Measurements from ENCODE around the gene RBM17. TPM values are rescaled to one million over a fixed set of nuclear protein-coding genes. Genes with fewer than 3 reads are reported as not detected.

Gene RBM17
- total and polyA plus RNA-seq, 4 donors, result 16.5 to 44.8 (median 34.1) TPM

- peak overlapping the region; percentile 67 to 79 for H3K27ac ChIP-seq (ENCODE audit: low read depth in 1 of 2, low read length in 2 of 2)
- peaks cover 1 to 35% (median 27%) of the 10 kb centered on the region in 4 donors for H3K4me1 ChIP-seq (ENCODE audit: control insufficient read depth in 4 of 4, insufficient read depth in 4 of 4, low read length in 3 of 4)
- H3K4me3 ChIP-seq (ENCODE audit: low read depth in 1 of 3, low read length in 3 of 3), result peak overlapping the region; percentile 89 to 96 (median 96)
- TF ChIP-seq SP1 (IDR thresholded peaks at IDR 0.05) (no peak), MAX (IDR thresholded peaks at IDR 0.05) (no peak), ZBTB33 (IDR thresholded peaks at IDR 0.05) (no peak), FOXA2 (IDR thresholded peaks at IDR 0.05) (no peak), RXRA (IDR thresholded peaks at IDR 0.05) (no peak), GABPA (IDR thresholded peaks at IDR 0.05 in 1 of 2, conservative IDR thresholded peaks at IDR 0.05 in 1 of 2) (no peak), HNF4G (IDR thresholded peaks at IDR 0.05) (no peak), NR2F2 (IDR thresholded peaks at IDR 0.05) (no peak), RAD21 (IDR thresholded peaks at IDR 0.05) (no peak), EGR1 (IDR thresholded peaks at IDR 0.05; ENCODE audit: low read depth in 2 of 2) (no peak), JUND (IDR thresholded peaks at IDR 0.05) (no peak)
- DNase-seq (ENCODE audit: low spot score), result peak; percentile 47
- no peaks in the 10 kb centered on the region for H3K9me3 ChIP-seq (ENCODE audit: control insufficient read depth in 4 of 4, low read length in 3 of 4)
- H3K36me3 ChIP-seq (ENCODE audit: control insufficient read depth in 4 of 4, insufficient read depth in 3 of 4, low read depth in 1 of 4, low read length in 3 of 4), result no peaks in the 10 kb centered on the region
- H3K27me3 ChIP-seq (ENCODE audit: control insufficient read depth in 4 of 4, insufficient read depth in 4 of 4, low read length in 3 of 4), result no peaks in the 10 kb centered on the region
- under 1% methylated on average over 53 of the region's 53 CpGs for WGBS
- peak overlapping the region; percentile 86 to 99 for H3K9ac ChIP-seq (ENCODE audit: low read depth in 1 of 2, low read length in 2 of 2)
These were observed 743 bp downstream of the RBM17 start for GRCh38 chr10:6089334-6090219.

- no peak overlapping the region for H3K9ac ChIP-seq (ENCODE audit: low read depth in 1 of 2, low read length in 2 of 2)
- peaks cover 3 to 37% (median 29%) of the 10 kb centered on the region in 4 donors for H3K4me1 ChIP-seq (ENCODE audit: control insufficient read depth in 4 of 4, insufficient read depth in 4 of 4, low read length in 3 of 4)
- WGBS, result 67% methylated on average over 1 of the region's 1 CpG
- TF ChIP-seq FOXA1 (IDR thresholded peaks at IDR 0.05) (no peak), YY1 (IDR thresholded peaks at IDR 0.05) (no peak)
- no peak for DNase-seq (ENCODE audit: low spot score)
- H3K4me3 ChIP-seq (ENCODE audit: low read depth in 1 of 3, low read length in 3 of 3), result no peak overlapping the region
- H3K9me3 ChIP-seq (ENCODE audit: control insufficient read depth in 4 of 4, low read length in 3 of 4), result no peaks in the 10 kb centered on the region
- H3K36me3 ChIP-seq (ENCODE audit: control insufficient read depth in 4 of 4, insufficient read depth in 3 of 4, low read depth in 1 of 4, low read length in 3 of 4), result no peaks in the 10 kb centered on the region
- no peak overlapping the region for H3K27ac ChIP-seq (ENCODE audit: low read depth in 1 of 2, low read length in 2 of 2)
- no peaks in the 10 kb centered on the region for H3K27me3 ChIP-seq (ENCODE audit: control insufficient read depth in 4 of 4, insufficient read depth in 4 of 4, low read length in 3 of 4)
These were observed 2.8 kb downstream of the RBM17 start for GRCh38 chr10:6091630-6092029.

- 85% methylated on average over 2 of the region's 2 CpGs for WGBS
- H3K27me3 ChIP-seq (ENCODE audit: control insufficient read depth in 4 of 4, insufficient read depth in 4 of 4, low read length in 3 of 4), result no peaks in the 10 kb centered on the region
- H3K4me3 ChIP-seq (ENCODE audit: low read depth in 1 of 3, low read length in 3 of 3), result no peak overlapping the region
- no peak for TF ChIP-seq TAF1 (conservative IDR thresholded peaks at IDR 0.05)
- TF ChIP-seq MAX (IDR thresholded peaks at IDR 0.05), result no peak
- no peak for TF ChIP-seq NR2F2 (IDR thresholded peaks at IDR 0.05)
- no peak for TF ChIP-seq ATF3 (IDR thresholded peaks at IDR 0.05)
- no peak for TF ChIP-seq HNF4G (IDR thresholded peaks at IDR 0.05)
- TF ChIP-seq ZBTB33 (IDR thresholded peaks at IDR 0.05), result no peak
- no peak for TF ChIP-seq JUND (IDR thresholded peaks at IDR 0.05)
- TF ChIP-seq YY1 (IDR thresholded peaks at IDR 0.05), result no peak
- H3K9me3 ChIP-seq (ENCODE audit: control insufficient read depth in 4 of 4, low read length in 3 of 4), result no peaks in the 10 kb centered on the region
- peaks cover 3 to 37% (median 29%) of the 10 kb centered on the region in 4 donors for H3K4me1 ChIP-seq (ENCODE audit: control insufficient read depth in 4 of 4, insufficient read depth in 4 of 4, low read length in 3 of 4)
- H3K27ac ChIP-seq (ENCODE audit: low read depth in 1 of 2, low read length in 2 of 2), result no peak overlapping the region
- DNase-seq (ENCODE audit: low spot score), result no peak
- H3K9ac ChIP-seq (ENCODE audit: low read depth in 1 of 2, low read length in 2 of 2), result no peak overlapping the region
- H3K36me3 ChIP-seq (ENCODE audit: control insufficient read depth in 4 of 4, insufficient read depth in 3 of 4, low read depth in 1 of 4, low read length in 3 of 4), result peaks cover 0 to 3% (median 2%) of the 10 kb centered on the region in 4 donors
These were observed 3.9 kb downstream of the RBM17 start for GRCh38 chr10:6092731-6093130.
